ENCODE measurements around the gene ZG16B.

GRCh38 chr16:2799205-2799858 lies 30.8 kb upstream of the ZG16B start:
- TF ChIP-seq CTCF (IDR thresholded peaks at IDR 0.05): no peak
- TF ChIP-seq POLR2A (IDR thresholded peaks at IDR 0.05): no peak
